ENCODE measurements around the gene SAP25. TPM values are rescaled to one million over a fixed set of nuclear protein-coding genes. Genes with fewer than 3 reads are reported as not detected.

SAP25 gene
- polyA plus RNA-seq, 1 donor from 2014 or later: 0.52 TPM

- Histone ChIP-seq H4K20me1 (ENCODE audit: insufficient read depth) (no peaks in the 10 kb centered on the region), H3K4me2 (ENCODE audit: low read length) (no peak overlapping the region), H2AFZ (ENCODE audit: low read depth, low read length) (no peak overlapping the region), H3K4me3 (ENCODE audit: low read length) (no peak overlapping the region), H3K27ac (ENCODE audit: low read length) (no peak overlapping the region), H3K9ac (ENCODE audit: low read length) (no peak overlapping the region), H3F3A (ENCODE audit: insufficient read depth, low read length, poor library complexity, severe bottlenecking) (no peaks in the 10 kb centered on the region), H3K79me2 (replicated peaks; ENCODE audit: insufficient read depth, low read length) (no peaks in the 10 kb centered on the region), H3K36me3 (ENCODE audit: insufficient read depth, low read length) (no peaks in the 10 kb centered on the region), H3K9me2 (ENCODE audit: insufficient read depth, low read length) (no peaks in the 10 kb centered on the region), H3K27me3 (ENCODE audit: insufficient read depth, low read depth, low read length) (peaks cover 1% of the 10 kb centered on the region), H3K9me3 (ENCODE audit: low read length) (no peaks in the 10 kb centered on the region)
- peak; percentile 68 for TF ChIP-seq CTCF (IDR thresholded peaks at IDR 0.05; ENCODE audit: poor library complexity, severe bottlenecking)
- peak; percentile 61 for TF ChIP-seq SMC3 (conservative IDR thresholded peaks at IDR 0.05; ENCODE audit: poor library complexity)
- no peak for TF ChIP-seq TAF1 (IDR thresholded peaks at IDR 0.05; ENCODE audit: low read depth)
- TF ChIP-seq, protein P1, sequence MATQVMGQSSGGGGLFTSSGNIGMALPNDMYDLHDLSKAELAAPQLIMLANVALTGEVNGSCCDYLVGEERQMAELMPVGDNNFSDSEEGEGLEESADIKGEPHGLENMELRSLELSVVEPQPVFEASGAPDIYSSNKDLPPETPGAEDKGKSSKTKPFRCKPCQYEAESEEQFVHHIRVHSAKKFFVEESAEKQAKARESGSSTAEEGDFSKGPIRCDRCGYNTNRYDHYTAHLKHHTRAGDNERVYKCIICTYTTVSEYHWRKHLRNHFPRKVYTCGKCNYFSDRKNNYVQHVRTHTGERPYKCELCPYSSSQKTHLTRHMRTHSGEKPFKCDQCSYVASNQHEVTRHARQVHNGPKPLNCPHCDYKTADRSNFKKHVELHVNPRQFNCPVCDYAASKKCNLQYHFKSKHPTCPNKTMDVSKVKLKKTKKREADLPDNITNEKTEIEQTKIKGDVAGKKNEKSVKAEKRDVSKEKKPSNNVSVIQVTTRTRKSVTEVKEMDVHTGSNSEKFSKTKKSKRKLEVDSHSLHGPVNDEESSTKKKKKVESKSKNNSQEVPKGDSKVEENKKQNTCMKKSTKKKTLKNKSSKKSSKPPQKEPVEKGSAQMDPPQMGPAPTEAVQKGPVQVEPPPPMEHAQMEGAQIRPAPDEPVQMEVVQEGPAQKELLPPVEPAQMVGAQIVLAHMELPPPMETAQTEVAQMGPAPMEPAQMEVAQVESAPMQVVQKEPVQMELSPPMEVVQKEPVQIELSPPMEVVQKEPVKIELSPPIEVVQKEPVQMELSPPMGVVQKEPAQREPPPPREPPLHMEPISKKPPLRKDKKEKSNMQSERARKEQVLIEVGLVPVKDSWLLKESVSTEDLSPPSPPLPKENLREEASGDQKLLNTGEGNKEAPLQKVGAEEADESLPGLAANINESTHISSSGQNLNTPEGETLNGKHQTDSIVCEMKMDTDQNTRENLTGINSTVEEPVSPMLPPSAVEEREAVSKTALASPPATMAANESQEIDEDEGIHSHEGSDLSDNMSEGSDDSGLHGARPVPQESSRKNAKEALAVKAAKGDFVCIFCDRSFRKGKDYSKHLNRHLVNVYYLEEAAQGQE (IDR thresholded peaks at IDR 0.05; ENCODE audit: borderline replicate concordance): no peak
- TF ChIP-seq POLR2AphosphoS5 (IDR thresholded peaks at IDR 0.05): no peak
- TF ChIP-seq EP300 (conservative IDR thresholded peaks at IDR 0.05; ENCODE audit: poor library complexity, severe bottlenecking): no peak
- TF ChIP-seq MXI1 (conservative IDR thresholded peaks at IDR 0.05; ENCODE audit: poor library complexity, severe bottlenecking): no peak
- peak; percentile 51 for TF ChIP-seq RAD21 (conservative IDR thresholded peaks at IDR 0.05)
Observed at GRCh38 chr7:100563809-100564400, 9.8 kb downstream of the SAP25 start.

DNA sequence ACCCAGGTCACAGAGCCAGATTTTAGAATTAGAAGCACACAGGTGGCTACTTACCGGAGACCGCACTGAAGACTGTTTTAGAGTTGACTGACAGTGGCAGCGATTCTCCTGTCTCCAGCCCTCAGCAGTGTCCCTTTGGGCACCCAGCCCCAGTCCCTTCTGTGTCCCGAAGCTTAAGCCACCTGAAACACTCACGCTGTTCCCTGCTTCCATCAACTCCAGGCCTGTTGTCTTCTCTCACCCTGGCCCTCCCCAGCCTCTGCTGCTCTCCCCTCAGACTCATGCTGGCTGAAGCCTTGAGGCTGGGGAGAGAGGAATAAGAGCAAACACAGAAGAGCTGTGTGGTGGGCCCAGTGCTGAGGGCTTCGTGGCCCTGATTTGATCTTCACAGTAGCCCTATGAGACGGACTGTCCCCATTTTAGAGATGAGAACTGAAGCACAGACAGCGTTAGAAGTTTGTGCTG is 10.6 kb downstream of the SAP25 start:
- Histone ChIP-seq H3K79me2 (replicated peaks; ENCODE audit: insufficient read depth, low read length) (no peaks in the 10 kb centered on the region), H2AFZ (ENCODE audit: low read depth, low read length) (no peak overlapping the region)
- TF ChIP-seq TAF1 (IDR thresholded peaks at IDR 0.05; ENCODE audit: low read depth) (no peak), SMC3 (conservative IDR thresholded peaks at IDR 0.05; ENCODE audit: poor library complexity) (no peak), CTCF (IDR thresholded peaks at IDR 0.05; ENCODE audit: poor library complexity, severe bottlenecking) (no peak), EP300 (conservative IDR thresholded peaks at IDR 0.05; ENCODE audit: poor library complexity, severe bottlenecking) (no peak), MXI1 (conservative IDR thresholded peaks at IDR 0.05; ENCODE audit: poor library complexity, severe bottlenecking) (no peak), EZH2 (IDR thresholded peaks at IDR 0.05; ENCODE audit: borderline replicate concordance, insufficient read depth, low read length, poor library complexity, severe bottlenecking) (no peak)
- TF ChIP-seq, protein P1 (IDR thresholded peaks at IDR 0.05; ENCODE audit: borderline replicate concordance): no peak

More for the DNA sequence above, 10.6 kb downstream of the SAP25 start:
- Histone ChIP-seq H3F3A (ENCODE audit: insufficient read depth, low read length, poor library complexity, severe bottlenecking) (no peaks in the 10 kb centered on the region), H3K9me2 (ENCODE audit: insufficient read depth, low read length) (no peaks in the 10 kb centered on the region), H3K27me3 (ENCODE audit: insufficient read depth, low read depth, low read length) (no peaks in the 10 kb centered on the region), H3K36me3 (ENCODE audit: insufficient read depth, low read length) (no peaks in the 10 kb centered on the region), H3K27ac (ENCODE audit: low read length) (no peak overlapping the region), H3K9me3 (ENCODE audit: low read length) (no peaks in the 10 kb centered on the region), H4K20me1 (ENCODE audit: insufficient read depth) (no peaks in the 10 kb centered on the region), H3K4me2 (ENCODE audit: low read length) (no peak overlapping the region), H3K4me3 (ENCODE audit: low read length) (no peak overlapping the region), H3K9ac (ENCODE audit: low read length) (no peak overlapping the region)
